Osteocyte (in vitro differentiated cells): ENCODE data around the gene CCDC63. TPM values are rescaled to one million over a fixed set of nuclear protein-coding genes. Genes with fewer than 3 reads are reported as not detected.

ENCODE experiments used
- DNase-seq: peaks from one replicate; pipeline ENCODE4 v3.0.0; 2021; ENCODE audit warnings: mixed read lengths; ENCODE audit not compliant: unreplicated experiment; ENCODE audit errors: extremely low spot score
- H3K27ac Mint-ChIP-seq: one replicate; pipeline ENCODE4 v1.8.0; 2021; ENCODE audit warnings: mild to moderate bottlenecking, mixed read lengths; ENCODE audit not compliant: unreplicated experiment
- H3K27me3 Mint-ChIP-seq: one replicate; pipeline ENCODE4 v1.8.0; 2021; ENCODE audit warnings: mixed read lengths; ENCODE audit not compliant: unreplicated experiment
- H3K36me3 Mint-ChIP-seq: one replicate; pipeline ENCODE4 v1.8.0; 2021; ENCODE audit warnings: mixed read lengths; ENCODE audit not compliant: unreplicated experiment
- H3K4me1 Mint-ChIP-seq: one replicate; pipeline ENCODE4 v1.8.0; 2021; ENCODE audit warnings: mixed read lengths; ENCODE audit not compliant: unreplicated experiment
- H3K4me3 Mint-ChIP-seq: one replicate; pipeline ENCODE4 v1.8.0; 2021; ENCODE audit warnings: mild to moderate bottlenecking, moderate library complexity, mixed read lengths; ENCODE audit not compliant: unreplicated experiment
- H3K9me3 Mint-ChIP-seq: one replicate; pipeline ENCODE4 v1.8.0; 2021; ENCODE audit warnings: mixed read lengths; ENCODE audit not compliant: unreplicated experiment
- total RNA-seq: library from RNA; stranded (reverse); gene quantifications from 2 replicates; pipeline ENCODE4 v1.2.1, GENCODE V29; 2021
- TF ChIP-seq, protein P1 (sequence below): fragments of 200-600 bp; sonication (generic); IDR thresholded peaks from 2 replicates; pipeline ENCODE4 v1.5.0; 2021; ENCODE audit warnings: antibody characterized with exemption, mild to moderate bottlenecking, moderate library complexity

The CCDC63 gene
- total RNA-seq, 1 donor from 2014 or later: not detected

DNA sequence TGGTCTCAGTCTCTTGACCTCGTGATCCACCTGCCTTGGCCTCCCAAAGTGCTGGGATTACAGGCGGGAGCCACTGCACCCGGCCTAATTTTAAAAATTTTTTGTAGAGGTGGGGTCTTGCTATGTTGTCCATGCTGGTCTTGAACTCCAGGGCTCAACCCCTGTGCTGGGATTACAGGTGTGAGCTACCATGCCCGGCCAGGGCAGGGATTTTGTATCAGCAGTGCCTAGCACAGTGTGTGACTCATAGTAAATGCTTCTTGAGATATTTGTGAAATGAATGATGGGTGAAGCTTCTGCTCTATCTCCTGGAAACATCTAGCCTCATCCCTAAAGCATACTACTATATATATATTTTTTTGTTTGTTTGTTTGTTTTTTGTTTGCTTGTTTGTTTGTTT lies 36.5 kb downstream of the CCDC63 start:
- Mint-ChIP-seq H3K27me3 (peaks cover 8% of the 10 kb centered on the region), H3K4me1 (peaks cover 8% of the 10 kb centered on the region), H3K9me3 (no peaks in the 10 kb centered on the region), H3K4me3 (no peak overlapping the region), H3K27ac (no peak overlapping the region), H3K36me3 (no peaks in the 10 kb centered on the region)
- TF ChIP-seq, protein P1, sequence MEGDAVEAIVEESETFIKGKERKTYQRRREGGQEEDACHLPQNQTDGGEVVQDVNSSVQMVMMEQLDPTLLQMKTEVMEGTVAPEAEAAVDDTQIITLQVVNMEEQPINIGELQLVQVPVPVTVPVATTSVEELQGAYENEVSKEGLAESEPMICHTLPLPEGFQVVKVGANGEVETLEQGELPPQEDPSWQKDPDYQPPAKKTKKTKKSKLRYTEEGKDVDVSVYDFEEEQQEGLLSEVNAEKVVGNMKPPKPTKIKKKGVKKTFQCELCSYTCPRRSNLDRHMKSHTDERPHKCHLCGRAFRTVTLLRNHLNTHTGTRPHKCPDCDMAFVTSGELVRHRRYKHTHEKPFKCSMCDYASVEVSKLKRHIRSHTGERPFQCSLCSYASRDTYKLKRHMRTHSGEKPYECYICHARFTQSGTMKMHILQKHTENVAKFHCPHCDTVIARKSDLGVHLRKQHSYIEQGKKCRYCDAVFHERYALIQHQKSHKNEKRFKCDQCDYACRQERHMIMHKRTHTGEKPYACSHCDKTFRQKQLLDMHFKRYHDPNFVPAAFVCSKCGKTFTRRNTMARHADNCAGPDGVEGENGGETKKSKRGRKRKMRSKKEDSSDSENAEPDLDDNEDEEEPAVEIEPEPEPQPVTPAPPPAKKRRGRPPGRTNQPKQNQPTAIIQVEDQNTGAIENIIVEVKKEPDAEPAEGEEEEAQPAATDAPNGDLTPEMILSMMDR: no peak
- no peak for DNase-seq

DNA sequence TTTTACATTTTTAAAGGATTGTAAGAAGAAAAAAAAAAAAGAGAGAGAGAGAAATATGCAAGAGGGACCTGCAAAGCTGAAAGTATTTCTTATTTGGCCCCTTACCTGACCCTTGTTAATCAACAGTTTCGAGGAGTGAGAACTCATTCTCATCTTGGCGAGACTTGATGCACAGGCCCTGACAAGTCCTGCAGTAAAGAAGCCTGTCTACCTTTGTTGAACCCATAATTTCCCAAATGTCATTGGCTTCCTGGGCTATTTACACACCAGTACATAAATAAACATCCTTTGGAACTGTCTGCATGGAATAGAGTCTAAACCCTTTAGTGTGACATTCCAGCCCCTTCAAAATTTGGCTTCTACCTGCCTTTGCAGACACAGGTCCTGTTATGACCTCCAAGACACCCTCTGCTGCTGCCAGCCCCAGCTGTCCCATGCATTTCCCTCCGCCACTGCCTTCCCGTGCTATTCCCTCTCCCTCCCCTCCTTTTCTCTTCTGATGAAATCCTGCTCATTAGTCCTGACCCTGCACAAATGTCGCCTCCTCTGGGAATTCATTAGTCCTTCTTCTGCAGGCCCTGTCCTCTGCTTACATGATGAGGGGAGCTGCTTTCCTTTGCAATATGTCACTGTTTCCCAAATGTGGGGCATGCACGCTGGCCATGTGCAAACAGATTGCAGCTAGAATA lies 38.5 kb downstream of the CCDC63 start:
- no peaks in the 10 kb centered on the region for H3K9me3 Mint-ChIP-seq
- TF ChIP-seq, protein P1: no peak
- peaks cover 3% of the 10 kb centered on the region for H3K4me1 Mint-ChIP-seq
- H3K27me3 Mint-ChIP-seq: peaks cover 18% of the 10 kb centered on the region
- H3K4me3 Mint-ChIP-seq: no peak overlapping the region
- H3K27ac Mint-ChIP-seq: no peak overlapping the region
- no peaks in the 10 kb centered on the region for H3K36me3 Mint-ChIP-seq
- DNase-seq: no peak

DNA sequence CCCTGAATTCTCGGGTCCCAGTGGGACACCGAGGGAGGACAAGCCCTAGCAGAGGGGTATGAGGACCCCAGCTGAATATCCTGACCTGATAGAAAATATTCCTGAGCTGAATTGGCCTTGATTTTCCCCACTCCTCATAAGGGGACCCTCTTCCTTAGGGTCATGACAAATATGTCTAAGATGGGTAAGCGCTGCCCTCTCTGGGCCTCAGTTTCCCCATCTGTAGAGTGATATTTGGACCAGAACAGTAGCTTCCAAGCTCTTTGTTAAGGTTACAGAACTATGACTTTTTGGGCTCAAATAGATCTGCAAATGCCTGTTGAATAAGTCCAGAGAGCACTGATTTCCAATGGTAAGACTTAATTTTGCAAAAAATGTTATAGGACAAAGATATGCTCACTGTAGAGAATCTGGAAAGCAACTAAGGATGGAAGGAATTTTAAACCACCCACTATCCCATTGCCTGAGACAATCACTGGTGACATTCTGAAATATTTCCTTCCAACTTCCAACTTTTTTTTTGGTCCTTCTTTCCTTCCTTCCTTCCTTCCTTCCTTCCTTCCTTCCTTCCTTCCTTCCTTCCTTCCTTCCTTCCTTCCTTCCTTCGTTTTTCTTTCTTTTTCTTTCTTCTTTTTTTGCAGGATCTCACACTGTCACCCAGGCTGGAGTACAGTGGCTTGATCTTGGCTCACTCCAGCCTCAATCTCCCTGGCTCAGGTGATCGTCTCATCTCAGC lies 41.6 kb downstream of the CCDC63 start:
- no peak for DNase-seq
- Mint-ChIP-seq H3K9me3 (no peaks in the 10 kb centered on the region), H3K4me1 (peaks cover 3% of the 10 kb centered on the region), H3K36me3 (no peaks in the 10 kb centered on the region), H3K27me3 (peaks cover 30% of the 10 kb centered on the region), H3K27ac (no peak overlapping the region), H3K4me3 (no peak overlapping the region)
- TF ChIP-seq, protein P1: peak; percentile 2

DNA sequence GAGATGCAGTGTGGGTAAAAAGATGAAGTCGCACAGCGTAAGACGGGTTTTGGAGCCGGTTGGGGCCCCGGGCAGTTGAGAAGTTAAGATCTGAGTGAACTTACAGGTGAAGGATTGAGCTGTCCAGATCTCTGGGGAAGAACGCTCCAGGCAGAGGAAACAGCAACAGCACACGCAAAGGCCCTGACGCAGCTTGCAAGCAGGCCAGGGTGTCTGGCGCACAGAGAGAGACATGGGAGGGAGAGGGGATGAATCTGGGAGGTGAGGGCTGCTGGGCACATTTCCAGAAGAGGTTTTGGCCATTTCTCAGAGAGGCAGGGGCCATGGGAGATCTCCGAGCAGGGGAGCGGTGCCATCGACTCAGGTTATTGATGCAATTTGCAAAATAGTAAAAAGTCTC lies 42.6 kb downstream of the CCDC63 start:
- Mint-ChIP-seq H3K9me3 (no peaks in the 10 kb centered on the region), H3K4me3 (no peak overlapping the region), H3K27me3 (peaks cover 26% of the 10 kb centered on the region), H3K36me3 (no peaks in the 10 kb centered on the region), H3K4me1 (peaks cover 3% of the 10 kb centered on the region), H3K27ac (no peak overlapping the region)
- TF ChIP-seq, protein P1: no peak
- no peak for DNase-seq

DNA sequence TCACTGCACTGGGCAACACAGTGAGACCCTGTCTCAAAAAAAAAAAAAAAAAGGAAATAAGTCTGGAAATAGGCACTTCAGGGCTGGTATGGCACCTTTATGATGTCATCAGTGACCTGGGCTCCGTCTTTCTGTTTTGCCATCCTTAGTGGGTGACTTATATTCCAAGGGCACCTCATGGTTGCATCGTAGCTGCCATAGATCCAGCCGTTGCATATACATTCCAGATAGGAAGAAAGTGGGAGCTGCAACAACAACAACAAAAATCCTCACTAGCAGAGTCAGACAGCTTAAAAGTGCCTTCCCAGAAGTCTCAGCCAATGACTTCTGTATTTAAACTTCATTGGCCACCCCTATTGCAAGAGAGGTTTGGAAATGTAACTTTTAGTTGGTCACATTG lies 47.2 kb downstream of the CCDC63 start:
- Mint-ChIP-seq H3K27me3 (peaks cover 24% of the 10 kb centered on the region), H3K36me3 (no peaks in the 10 kb centered on the region), H3K27ac (no peak overlapping the region), H3K4me1 (peaks cover 4% of the 10 kb centered on the region), H3K9me3 (no peaks in the 10 kb centered on the region), H3K4me3 (no peak overlapping the region)
- TF ChIP-seq, protein P1: no peak
- no peak for DNase-seq
